SJCRH30 (cell line): Measurements from ENCODE around the gene KRTAP6-1. TPM values are rescaled to one million over a fixed set of nuclear protein-coding genes. Genes with fewer than 3 reads are reported as not detected.

Experiments used
- DNase-seq, 2 experiments: peaks; one replicate each; pipeline ENCODE4 v3.0.0-alpha.2; 2015 to 2020
- H3K27ac ChIP-seq: fragments of 250-450 bp; sonication (Bioruptor Pico); 2 replicates; pipeline ENCODE4 v1.5.1; 2020; ENCODE audit warnings: mild to moderate bottlenecking, moderate library complexity
- H3K27me3 ChIP-seq: fragments of 250-450 bp; sonication (Bioruptor Pico); 2 replicates; pipeline ENCODE4 v1.5.1; 2020; ENCODE audit warnings: mild to moderate bottlenecking, moderate library complexity
- H3K36me3 ChIP-seq: fragments of 250-450 bp; sonication (Bioruptor Pico); 2 replicates; pipeline ENCODE4 v1.5.1; 2020; ENCODE audit warnings: mild to moderate bottlenecking, moderate library complexity
- H3K4me1 ChIP-seq: fragments of 250-450 bp; sonication (Bioruptor Pico); 2 replicates; pipeline ENCODE4 v1.5.1; 2020; ENCODE audit warnings: mild to moderate bottlenecking, moderate library complexity
- H3K4me3 ChIP-seq: fragments of 250-450 bp; sonication (Bioruptor Pico); 2 replicates; pipeline ENCODE4 v1.5.1; 2020; ENCODE audit warnings: mild to moderate bottlenecking, moderate library complexity
- H3K9me3 ChIP-seq: fragments of 250-450 bp; sonication (Bioruptor Pico); replicated peaks from 2 replicates; pipeline ENCODE4 v1.5.1; 2020; ENCODE audit warnings: mild to moderate bottlenecking, moderate library complexity
- total RNA-seq: library from RNA; depleted of rRNA; stranded (reverse); fragments of >200 nt; shearing (Covaris generic); gene quantifications from 2 replicates; pipeline ENCODE4 v1.2.3, GENCODE V29; 2014; rRNA removed

KRTAP6-1 gene, protein sequence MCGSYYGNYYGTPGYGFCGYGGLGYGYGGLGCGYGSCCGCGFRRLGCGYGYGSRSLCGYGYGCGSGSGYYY
- total RNA-seq: not detected in 2 replicates

- no peak within 1 kb of the TSS for H3K27ac ChIP-seq
- no peaks in the 10 kb centered on the region for H3K9me3 ChIP-seq
- H3K27me3 ChIP-seq: no peaks in the 10 kb centered on the region
- no peak within 1 kb of the TSS for H3K4me3 ChIP-seq
- no peaks in the 10 kb centered on the region for H3K4me1 ChIP-seq
- no peak for DNase-seq
- no peaks in the 10 kb centered on the region for H3K36me3 ChIP-seq
These were observed at the start of gene KRTAP6-1 for GRCh38 chr21:30613836-30614235. TSS of gene KRTAP6-1 (minus strand) at chr21:30613930. CDS start at chr21:30613904, 26 bp downstream.

DNA sequence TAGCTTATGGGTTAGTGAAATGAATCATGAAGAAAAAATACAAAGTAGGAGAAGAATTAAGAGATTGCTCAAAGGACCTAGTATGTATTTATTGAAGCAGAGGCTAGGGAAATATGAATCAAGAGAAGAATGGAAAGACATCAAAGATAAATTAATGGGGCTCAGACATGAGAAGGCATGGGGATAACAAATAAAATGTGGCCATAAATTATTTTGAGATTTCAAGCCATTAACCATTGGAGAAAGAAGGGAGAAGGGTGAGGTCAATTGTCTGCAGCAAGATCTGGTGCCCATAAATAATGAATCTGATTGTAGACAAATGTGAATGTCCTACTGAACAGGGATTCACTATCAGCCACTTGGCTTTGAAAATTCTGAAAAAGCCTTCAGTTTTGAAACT lies 39.2 kb upstream of the KRTAP6-1 start:
- DNase-seq: no peak
- no peaks in the 10 kb centered on the region for H3K9me3 ChIP-seq
- no peak overlapping the region for H3K27ac ChIP-seq
- H3K4me1 ChIP-seq: no peaks in the 10 kb centered on the region
- H3K36me3 ChIP-seq: no peaks in the 10 kb centered on the region
- H3K4me3 ChIP-seq: no peak overlapping the region
- no peaks in the 10 kb centered on the region for H3K27me3 ChIP-seq

DNA sequence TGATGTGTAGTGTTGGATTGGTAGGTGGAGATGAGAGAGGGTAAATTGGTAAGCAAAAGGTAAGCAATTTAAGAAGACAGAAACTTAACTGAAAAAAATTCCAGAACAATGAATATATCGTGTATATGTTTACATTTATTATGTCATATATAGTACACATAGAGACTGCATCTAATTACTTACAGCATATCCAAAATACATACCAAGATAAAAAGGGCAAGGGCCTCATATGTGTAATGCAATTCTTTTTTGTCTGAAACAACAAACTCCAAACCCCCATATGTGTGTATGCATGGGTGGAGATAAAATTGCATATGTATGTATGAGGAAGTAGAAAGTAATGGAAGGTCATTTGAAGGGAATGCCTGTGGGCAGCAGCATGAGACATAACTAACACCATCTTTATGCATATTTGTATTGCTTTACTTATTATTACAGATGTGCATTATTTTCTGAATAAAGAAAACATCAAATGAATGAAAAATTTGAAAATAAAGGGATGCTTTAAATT lies 33.2 kb upstream of the KRTAP6-1 start:
- Histone ChIP-seq H3K4me3 (no peak overlapping the region), H3K9me3 (no peaks in the 10 kb centered on the region), H3K27ac (no peak overlapping the region), H3K4me1 (no peaks in the 10 kb centered on the region), H3K27me3 (no peaks in the 10 kb centered on the region), H3K36me3 (no peaks in the 10 kb centered on the region)
- no peak for DNase-seq

- DNase-seq: no peak
These were observed 28.8 kb upstream of the KRTAP6-1 start, which contains the start of gene KRTAP20-3 for GRCh38 chr21:30642564-30642963. TSS of gene KRTAP20-3 (plus strand) at chr21:30642864.

DNA sequence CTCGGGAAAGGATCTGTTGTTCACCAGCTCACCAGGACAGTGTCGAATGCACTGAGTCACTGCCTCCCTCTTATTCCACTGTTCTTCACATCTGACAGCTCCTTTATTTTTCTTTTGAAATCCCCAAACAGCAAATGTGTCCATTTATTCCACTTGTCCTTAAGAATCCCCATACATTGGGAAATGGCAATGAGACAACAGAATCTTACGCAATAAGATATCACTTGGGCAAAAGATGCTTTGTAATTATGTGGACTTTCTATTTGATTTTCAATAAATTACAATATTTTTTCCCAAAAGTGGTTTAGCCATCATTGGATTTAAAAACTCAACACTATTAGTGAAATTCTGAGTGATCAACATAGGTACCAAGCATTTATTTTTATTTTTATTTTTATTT lies 25.0 kb upstream of the KRTAP6-1 start:
- Histone ChIP-seq H3K36me3 (no peaks in the 10 kb centered on the region), H3K4me1 (no peaks in the 10 kb centered on the region), H3K4me3 (no peak overlapping the region), H3K27ac (no peak overlapping the region), H3K9me3 (no peaks in the 10 kb centered on the region), H3K27me3 (no peaks in the 10 kb centered on the region; the same call in 1 of the 2 replicates)
- no peak for DNase-seq

More at GRCh38 chr21:30642564-30642963, 28.8 kb upstream of the KRTAP6-1 start, which contains the start of gene KRTAP20-3:
- H3K4me3 ChIP-seq: no peak within 1 kb of the TSS
- no peaks in the 10 kb centered on the region for H3K9me3 ChIP-seq
- H3K4me1 ChIP-seq: no peaks in the 10 kb centered on the region
- H3K27me3 ChIP-seq: no peaks in the 10 kb centered on the region
- H3K36me3 ChIP-seq: no peaks in the 10 kb centered on the region
- H3K27ac ChIP-seq: no peak within 1 kb of the TSS

GRCh38 chr21:30634906-30635305 lies 21.2 kb upstream of the KRTAP6-1 start, which contains the start of gene KRTAP20-2:
TSS of gene KRTAP20-2 (plus strand) at chr21:30635206. CDS start at chr21:30635264, 58 bp downstream.
- Histone ChIP-seq H3K9me3 (no peaks in the 10 kb centered on the region), H3K4me1 (no peaks in the 10 kb centered on the region), H3K36me3 (no peaks in the 10 kb centered on the region), H3K27ac (no peak within 1 kb of the TSS), H3K27me3 (no peaks in the 10 kb centered on the region; the same call in 1 of the 2 replicates), H3K4me3 (no peak within 1 kb of the TSS)
- no peak for DNase-seq

DNA sequence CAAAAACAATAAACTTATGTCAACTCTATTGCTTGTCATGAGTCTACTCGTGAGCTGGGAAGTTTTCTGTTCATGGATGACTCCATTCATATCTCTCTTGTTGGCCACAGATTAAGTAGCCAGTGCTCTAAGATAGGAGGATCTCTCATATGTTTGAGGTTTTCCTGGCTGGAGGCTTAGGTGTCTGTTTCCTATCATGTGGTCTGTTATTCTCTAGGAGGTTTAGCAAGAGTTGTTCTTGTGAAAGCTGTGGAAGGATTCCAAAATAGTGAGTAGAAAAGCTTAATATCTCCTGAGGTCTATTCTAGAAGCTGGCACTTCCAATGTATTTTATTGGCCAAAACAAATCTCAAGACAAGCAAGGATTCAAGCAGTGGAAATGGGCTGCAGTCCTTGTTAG lies 15.5 kb upstream of the KRTAP6-1 start:
- DNase-seq: no peak
- Histone ChIP-seq H3K9me3 (no peaks in the 10 kb centered on the region), H3K27ac (no peak overlapping the region), H3K4me3 (no peak overlapping the region), H3K4me1 (no peaks in the 10 kb centered on the region), H3K36me3 (no peaks in the 10 kb centered on the region), H3K27me3 (peaks cover 3% of the 10 kb centered on the region; the same call in 1 of the 2 replicates)

DNA sequence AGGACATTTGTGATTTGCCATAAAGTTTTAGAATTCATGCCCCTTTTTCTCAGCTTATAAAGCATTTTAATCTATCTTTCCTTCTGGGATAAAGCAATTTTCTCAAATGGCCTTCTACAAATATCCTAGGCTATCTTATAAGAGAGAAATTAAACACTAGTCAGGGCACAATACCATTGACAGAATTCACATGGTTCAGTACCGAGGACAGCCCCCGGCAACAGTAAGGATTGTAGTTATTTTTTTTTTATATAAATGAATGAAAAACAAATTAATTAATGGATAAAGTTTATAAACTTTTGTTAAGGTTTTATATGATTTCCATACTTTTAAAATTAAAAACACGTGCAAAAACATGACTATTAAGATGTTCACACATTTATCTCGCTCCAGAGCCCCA lies 14.4 kb upstream of the KRTAP6-1 start:
- no peak overlapping the region for H3K27ac ChIP-seq

DNA sequence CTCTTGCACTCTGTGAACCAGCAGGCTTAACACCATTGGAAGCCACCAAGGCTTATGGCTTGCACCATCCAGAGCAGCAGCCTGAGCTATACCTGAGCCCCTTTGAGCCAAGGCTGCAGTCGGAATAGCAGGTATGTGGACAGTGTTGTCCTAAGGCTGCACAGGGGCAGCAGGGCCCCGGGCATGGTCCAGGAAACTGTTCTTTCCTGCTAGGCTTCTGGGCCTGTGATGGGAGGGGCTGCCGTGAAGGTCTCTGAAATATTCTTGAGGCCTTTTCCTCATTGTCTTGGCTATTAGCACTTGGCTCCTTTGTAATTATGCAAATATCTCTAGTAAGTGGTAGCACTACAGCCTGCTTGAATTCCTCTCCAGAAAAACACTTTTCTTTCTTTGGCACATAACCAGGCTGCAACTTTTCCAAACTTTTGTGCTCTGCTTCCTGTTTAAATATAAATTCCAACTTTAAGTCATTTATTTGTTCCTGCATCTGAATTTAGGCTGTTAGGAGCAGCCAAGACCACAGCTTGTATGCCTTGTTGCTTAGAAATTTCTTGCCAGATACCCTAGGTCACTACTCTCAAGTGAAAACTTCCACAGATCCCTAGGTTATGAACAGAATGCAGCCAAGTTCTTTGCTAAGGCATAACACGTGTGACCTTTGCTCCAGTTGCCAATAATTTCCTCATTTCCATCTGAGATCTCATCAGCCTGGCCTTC lies 11.9 kb upstream of the KRTAP6-1 start:
- H3K27ac ChIP-seq: no peak overlapping the region
- H3K4me1 ChIP-seq: no peaks in the 10 kb centered on the region
- no peak overlapping the region for H3K4me3 ChIP-seq
- DNase-seq: no peak
- H3K36me3 ChIP-seq: no peaks in the 10 kb centered on the region
- H3K9me3 ChIP-seq: no peaks in the 10 kb centered on the region
- H3K27me3 ChIP-seq: 0 out of 2 replicates have a peak, but pooled peaks cover 6% of the 10 kb centered on the region

More for the DNA sequence above, 14.4 kb upstream of the KRTAP6-1 start:
- Histone ChIP-seq H3K36me3 (no peaks in the 10 kb centered on the region), H3K4me1 (no peaks in the 10 kb centered on the region), H3K4me3 (no peak overlapping the region), H3K9me3 (no peaks in the 10 kb centered on the region), H3K27me3 (0 out of 2 replicates have a peak, but pooled peaks cover 3% of the 10 kb centered on the region)
- DNase-seq: no peak

GRCh38 chr21:30623362-30623761 lies 9.6 kb upstream of the KRTAP6-1 start:
- no peak for DNase-seq
- H3K27ac ChIP-seq: no peak overlapping the region
- H3K36me3 ChIP-seq: no peaks in the 10 kb centered on the region
- H3K9me3 ChIP-seq: no peaks in the 10 kb centered on the region
- H3K4me3 ChIP-seq: no peak overlapping the region
- H3K4me1 ChIP-seq: no peaks in the 10 kb centered on the region
- H3K27me3 ChIP-seq: 0 out of 2 replicates have a peak, but pooled peaks cover 3% of the 10 kb centered on the region

GRCh38 chr21:30620522-30620921 lies 6.8 kb upstream of the KRTAP6-1 start, which contains the start of gene KRTAP20-4:
TSS of gene KRTAP20-4 (plus strand) at chr21:30620627.
- H3K9me3 ChIP-seq: no peaks in the 10 kb centered on the region
- DNase-seq: no peak
- H3K27me3 ChIP-seq: 0 out of 2 replicates have a peak, but pooled peaks cover 3% of the 10 kb centered on the region
- H3K4me3 ChIP-seq: no peak within 1 kb of the TSS
- no peaks in the 10 kb centered on the region for H3K4me1 ChIP-seq
- H3K36me3 ChIP-seq: no peaks in the 10 kb centered on the region
- no peak within 1 kb of the TSS for H3K27ac ChIP-seq

GRCh38 chr21:30620080-30620479 lies 6.3 kb upstream of the KRTAP6-1 start:
- no peaks in the 10 kb centered on the region for H3K4me1 ChIP-seq
- DNase-seq: no peak
- H3K27ac ChIP-seq: no peak overlapping the region
- no peaks in the 10 kb centered on the region for H3K36me3 ChIP-seq
- no peak overlapping the region for H3K4me3 ChIP-seq
- 0 out of 2 replicates have a peak, but pooled peaks cover 3% of the 10 kb centered on the region for H3K27me3 ChIP-seq
- no peaks in the 10 kb centered on the region for H3K9me3 ChIP-seq

DNA sequence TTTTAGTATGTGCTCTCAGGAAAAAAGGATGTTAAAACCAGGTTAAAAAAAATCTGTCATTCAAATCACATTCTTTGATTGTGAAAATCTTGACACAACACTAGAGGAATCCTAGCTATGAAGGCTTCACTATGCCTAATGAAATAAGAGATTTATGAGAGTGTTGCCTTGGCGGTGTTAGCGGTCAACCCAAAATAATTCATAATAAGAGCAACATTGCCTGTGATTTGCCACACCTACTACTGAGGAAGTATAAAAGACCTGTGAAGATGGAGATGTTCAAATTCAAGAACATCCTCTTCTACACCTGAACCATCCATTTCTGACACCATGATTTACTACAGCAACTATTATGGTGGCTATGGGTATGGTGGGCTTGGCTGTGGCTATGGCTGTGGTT lies 2.4 kb upstream of the KRTAP6-1 start, which contains the start of gene KRTAP20-1:
TSS of gene KRTAP20-1 (plus strand) at position 301 of the 400 bp plus-strand sequence. CDS start at position 331, 30 bp downstream.
- Histone ChIP-seq H3K36me3 (no peaks in the 10 kb centered on the region), H3K4me1 (no peaks in the 10 kb centered on the region), H3K4me3 (no peak within 1 kb of the TSS), H3K27ac (no peak within 1 kb of the TSS), H3K9me3 (no peaks in the 10 kb centered on the region), H3K27me3 (0 out of 2 replicates have a peak, but pooled peaks cover 2% of the 10 kb centered on the region)
- DNase-seq: no peak

DNA sequence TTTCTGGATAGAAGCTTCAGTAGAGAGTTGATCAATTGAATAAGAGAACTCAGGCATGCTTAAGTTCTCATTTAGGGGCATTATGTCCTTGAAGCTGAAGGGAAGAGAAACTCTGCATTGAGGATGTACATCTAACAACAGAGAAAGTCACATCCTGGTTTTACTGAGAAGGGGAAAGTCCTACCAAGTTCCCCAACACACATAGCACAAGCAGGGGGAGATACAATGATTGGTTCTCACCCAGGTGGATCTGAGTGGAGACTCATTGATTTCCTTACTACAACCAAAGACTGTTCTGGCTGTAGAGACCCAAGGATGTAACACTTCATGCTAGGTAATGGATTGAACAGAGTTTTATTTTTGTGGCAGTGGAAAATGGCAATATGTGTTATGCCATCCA lies 1.5 kb upstream of the KRTAP6-1 start:
- H3K36me3 ChIP-seq: no peaks in the 10 kb centered on the region
- no peak for DNase-seq
- no peak overlapping the region for H3K4me3 ChIP-seq
- H3K27ac ChIP-seq: no peak overlapping the region
- H3K27me3 ChIP-seq: no peaks in the 10 kb centered on the region
- H3K9me3 ChIP-seq: no peaks in the 10 kb centered on the region
- no peaks in the 10 kb centered on the region for H3K4me1 ChIP-seq

- H3K4me1 ChIP-seq: no peaks in the 10 kb centered on the region
- no peaks in the 10 kb centered on the region for H3K9me3 ChIP-seq
- no peaks in the 10 kb centered on the region for H3K27me3 ChIP-seq
- no peak overlapping the region for H3K4me3 ChIP-seq
- no peaks in the 10 kb centered on the region for H3K36me3 ChIP-seq
- no peak overlapping the region for H3K27ac ChIP-seq
- DNase-seq: no peak
These were observed 1.6 kb downstream of the KRTAP6-1 start for GRCh38 chr21:30612132-30612531.
